HG02623 (cell line): ENCODE data around the gene MCF2L2.

Experiments used
- ATAC-seq: cut with Tn5 transposase; IDR thresholded peaks from one replicate; pipeline ENCODE4 v1.9.1; 2021; ENCODE audit warnings: moderate library complexity; ENCODE audit not compliant: unreplicated experiment

The MCF2L2 gene

GRCh38 chr3:183300996-183301562 is 127.3 kb downstream of the MCF2L2 start:
- ATAC-seq = no peak

GRCh38 chr3:183299976-183300375 is 128.4 kb downstream of the MCF2L2 start:
- no peak for ATAC-seq

- ATAC-seq = no peak
Measured at GRCh38 chr3:183298701-183299153, 129.7 kb downstream of the MCF2L2 start.

- ATAC-seq = no peak
Measured at GRCh38 chr3:183296944-183297343, 131.5 kb downstream of the MCF2L2 start.

- ATAC-seq = no peak
Measured at GRCh38 chr3:183295211-183295610, 133.2 kb downstream of the MCF2L2 start.

GRCh38 chr3:183293966-183294365 is 134.5 kb downstream of the MCF2L2 start:
- ATAC-seq = no peak

GRCh38 chr3:183291497-183292031 is 136.9 kb downstream of the MCF2L2 start:
- no peak for ATAC-seq

- ATAC-seq = no peak
Measured at GRCh38 chr3:183290216-183290615, 138.2 kb downstream of the MCF2L2 start.

- ATAC-seq = no peak
Measured at GRCh38 chr3:183288117-183288516, 140.3 kb downstream of the MCF2L2 start.

GRCh38 chr3:183287301-183287971 is 141.0 kb downstream of the MCF2L2 start:
- ATAC-seq = no peak

DNA sequence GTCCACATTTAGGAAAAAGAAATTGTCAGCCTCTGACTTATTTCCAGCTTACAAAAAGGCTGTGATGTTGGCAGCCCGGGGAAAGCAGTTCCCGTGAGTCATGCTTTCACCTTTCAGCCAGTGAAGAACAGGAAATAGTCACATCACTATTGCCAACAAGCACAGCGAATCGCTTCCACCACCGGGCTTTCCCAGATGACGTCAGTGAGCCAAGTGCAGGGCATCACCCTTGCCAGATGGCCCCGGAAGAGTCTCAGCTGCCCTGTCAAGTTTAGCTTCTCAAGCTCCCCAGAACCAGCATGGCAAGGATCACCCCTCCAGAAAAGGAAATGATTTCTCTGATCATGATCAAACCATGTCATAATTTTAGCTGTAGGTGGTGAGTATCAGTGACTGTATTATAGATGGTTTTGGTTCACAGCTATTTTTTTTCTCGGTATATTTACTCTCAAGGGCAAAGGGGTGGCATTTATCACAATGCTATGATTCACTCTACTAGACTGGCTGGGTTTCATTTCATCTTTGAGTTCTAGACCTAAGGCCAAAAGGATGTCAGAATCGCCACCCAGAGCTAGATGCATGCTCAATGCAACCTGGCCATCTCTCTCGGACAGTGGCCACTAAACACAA is 142.5 kb downstream of the MCF2L2 start:
- ATAC-seq = peak; percentile 95

- no peak for ATAC-seq
Measured at GRCh38 chr3:183285318-183285717, 143.1 kb downstream of the MCF2L2 start.

DNA sequence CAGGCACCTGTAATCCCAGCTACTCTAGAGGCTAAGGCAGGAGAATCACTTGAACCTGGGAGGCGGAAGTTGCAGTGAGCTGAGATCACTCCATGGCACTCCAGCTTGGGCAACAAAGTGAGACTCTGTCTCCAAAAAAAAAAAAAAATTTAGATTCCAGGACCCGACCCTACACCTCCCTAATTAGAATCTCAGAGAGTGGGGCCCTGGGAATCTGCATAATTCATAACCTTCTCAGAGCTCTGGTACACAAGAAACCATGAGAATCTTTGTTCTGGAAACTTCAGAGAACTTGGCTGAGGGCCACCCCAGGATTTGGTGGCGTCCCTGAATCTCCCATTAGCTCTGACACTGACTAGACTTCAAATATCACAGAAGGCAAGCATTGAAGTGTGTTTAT is 143.8 kb downstream of the MCF2L2 start:
- ATAC-seq = no peak

- ATAC-seq = no peak
Measured at GRCh38 chr3:183283886-183284285, 144.5 kb downstream of the MCF2L2 start.

DNA sequence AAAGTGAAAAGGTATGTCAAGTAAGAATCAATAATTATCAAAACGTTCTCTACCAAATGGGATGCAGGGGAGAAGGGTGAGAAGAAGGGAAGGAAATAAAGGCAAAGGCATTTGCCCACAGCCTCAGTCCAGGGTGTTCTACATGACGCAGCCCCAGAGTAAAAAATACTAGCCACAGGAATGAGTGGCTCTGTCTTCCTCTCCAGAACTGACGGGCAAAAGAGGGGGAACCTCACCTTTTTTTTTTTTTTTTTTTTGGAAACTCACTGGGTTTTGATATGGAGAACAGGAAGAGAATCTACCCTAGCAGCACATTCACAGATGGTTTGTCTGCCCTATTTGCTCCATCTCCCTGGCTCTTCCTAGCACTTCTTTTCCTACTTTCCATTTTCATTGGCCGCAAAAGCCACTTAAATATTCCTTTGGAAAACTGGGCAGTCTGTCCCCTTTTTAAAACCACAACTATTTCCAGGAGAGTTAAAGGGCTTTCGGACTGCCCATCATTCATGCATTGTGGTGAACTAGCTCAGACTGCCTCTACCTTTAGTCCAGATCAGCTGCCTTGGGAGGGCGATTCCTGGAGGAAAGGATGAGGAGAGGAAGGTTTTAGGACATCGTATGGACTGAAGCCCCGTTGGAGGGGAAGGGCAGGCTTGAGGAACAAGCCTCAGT is 147.2 kb downstream of the MCF2L2 start:
- no peak for ATAC-seq

- no peak for ATAC-seq
Measured at GRCh38 chr3:183279371-183279770, 149.0 kb downstream of the MCF2L2 start.

- ATAC-seq = no peak
Measured at GRCh38 chr3:183278479-183279088, 149.8 kb downstream of the MCF2L2 start.

DNA sequence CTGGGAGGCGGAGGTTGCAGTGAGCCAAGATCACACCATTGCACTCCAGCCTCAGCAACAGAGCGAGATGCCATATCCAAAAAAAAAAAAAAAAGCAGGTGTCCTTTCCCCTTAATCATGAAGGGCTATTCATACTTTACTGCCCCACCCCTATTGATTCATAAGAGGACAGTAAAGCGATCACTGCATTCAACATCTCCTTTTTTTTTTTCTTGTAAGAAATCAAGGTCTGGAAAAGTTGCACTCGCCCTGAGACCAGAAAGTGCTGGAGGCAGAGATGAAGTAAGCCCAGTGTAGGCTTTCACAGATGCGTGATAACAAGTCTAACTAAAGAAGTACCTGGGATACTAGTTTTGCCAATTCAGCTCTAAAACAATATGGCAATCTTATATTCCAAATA is 151.2 kb downstream of the MCF2L2 start:
- no peak for ATAC-seq

DNA sequence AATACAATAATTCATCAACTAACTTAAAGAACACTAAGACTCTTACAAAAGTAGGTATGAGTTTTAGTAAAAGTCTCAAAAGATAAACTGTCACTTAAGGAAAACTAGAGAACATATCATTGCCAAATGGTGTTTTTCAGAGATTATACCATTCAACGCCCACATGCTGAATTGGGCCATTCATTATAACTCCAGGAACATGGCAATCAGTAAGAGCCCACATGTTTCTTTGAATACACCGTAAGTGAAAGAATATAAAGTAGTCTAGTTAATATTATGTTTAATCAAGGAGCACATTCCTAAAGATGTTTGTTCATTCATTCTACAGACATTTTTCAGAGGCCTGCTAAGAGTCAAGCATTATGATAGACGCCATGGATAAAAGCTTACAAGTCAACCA is 152.5 kb downstream of the MCF2L2 start:
- no peak for ATAC-seq

DNA sequence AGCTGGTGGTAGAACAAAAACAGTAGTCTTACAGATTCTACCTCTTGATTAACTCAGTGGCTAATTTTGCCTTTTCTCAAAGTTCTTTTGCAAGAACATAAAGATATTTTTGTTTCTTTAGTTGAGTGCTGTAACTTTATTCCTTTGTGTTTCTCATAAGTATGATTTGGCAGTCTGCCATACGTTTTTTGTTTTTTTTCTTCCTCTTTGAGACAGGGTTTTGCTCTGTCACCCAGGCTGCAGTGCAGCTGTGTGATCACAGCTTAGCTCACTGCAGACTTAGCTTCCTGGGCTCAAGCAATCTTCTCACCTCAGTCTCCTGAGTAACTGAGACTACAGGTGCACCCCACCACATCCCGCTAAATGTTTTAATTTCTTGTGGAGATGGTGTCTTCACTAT is 153.0 kb downstream of the MCF2L2 start:
- no peak for ATAC-seq

DNA sequence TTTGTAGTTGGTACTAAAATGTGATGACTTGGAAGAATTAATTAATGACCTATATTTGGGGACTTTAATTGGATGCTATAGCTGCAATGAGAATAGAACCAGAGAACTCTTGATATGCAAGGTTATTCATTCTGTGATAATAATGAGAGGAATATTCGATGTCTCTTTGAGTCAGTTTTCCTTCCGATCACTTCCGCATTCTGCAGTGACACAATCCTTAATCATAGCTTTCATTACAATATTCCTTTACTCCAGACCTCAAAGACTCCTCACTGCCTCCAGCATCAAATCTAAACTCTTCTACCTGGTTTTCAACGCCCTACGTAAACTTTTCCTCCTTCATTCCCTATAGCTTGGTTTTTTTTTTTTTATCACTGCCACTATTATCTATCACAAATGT is 153.8 kb downstream of the MCF2L2 start:
- ATAC-seq = no peak
